HG02678 (cell line): Measurements from ENCODE around the gene KRT33A.

ENCODE experiments used
- ATAC-seq: cut with Tn5 transposase; IDR thresholded peaks from one replicate; pipeline ENCODE4 v1.9.1; 2021; ENCODE audit warnings: mild to moderate bottlenecking, moderate library complexity; ENCODE audit not compliant: unreplicated experiment

KRT33A gene

DNA sequence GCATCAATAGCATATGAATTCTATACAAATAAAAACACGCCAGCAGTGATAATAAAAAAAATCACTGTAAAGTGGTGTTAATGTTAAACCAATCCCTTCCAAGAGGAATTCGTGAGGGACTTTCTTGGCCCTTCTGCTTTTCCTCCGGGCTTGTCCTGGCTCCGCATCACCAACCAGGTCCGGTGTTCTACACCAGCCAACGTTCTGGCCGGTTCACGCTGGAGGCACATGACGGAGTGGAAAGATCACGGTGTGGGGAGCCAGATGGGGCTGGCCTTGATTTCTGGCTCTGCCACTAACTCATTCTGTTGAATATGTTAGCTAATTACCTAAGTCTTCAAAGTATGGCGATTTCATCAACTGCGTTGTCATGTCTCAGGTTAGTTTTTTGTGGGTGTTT is 46.5 kb downstream of the KRT33A start:
- no peak for ATAC-seq

- no peak for ATAC-seq
These were observed 47.6 kb downstream of the KRT33A start for GRCh38 chr17:41302981-41303380.

GRCh38 chr17:41301916-41302901 is 48.4 kb downstream of the KRT33A start, which contains the start of gene KRTAP29-1:
TSS of gene KRTAP29-1 (minus strand) at chr17:41302851. CDS start at chr17:41302851, 0 bp downstream.
- no peak for ATAC-seq

DNA sequence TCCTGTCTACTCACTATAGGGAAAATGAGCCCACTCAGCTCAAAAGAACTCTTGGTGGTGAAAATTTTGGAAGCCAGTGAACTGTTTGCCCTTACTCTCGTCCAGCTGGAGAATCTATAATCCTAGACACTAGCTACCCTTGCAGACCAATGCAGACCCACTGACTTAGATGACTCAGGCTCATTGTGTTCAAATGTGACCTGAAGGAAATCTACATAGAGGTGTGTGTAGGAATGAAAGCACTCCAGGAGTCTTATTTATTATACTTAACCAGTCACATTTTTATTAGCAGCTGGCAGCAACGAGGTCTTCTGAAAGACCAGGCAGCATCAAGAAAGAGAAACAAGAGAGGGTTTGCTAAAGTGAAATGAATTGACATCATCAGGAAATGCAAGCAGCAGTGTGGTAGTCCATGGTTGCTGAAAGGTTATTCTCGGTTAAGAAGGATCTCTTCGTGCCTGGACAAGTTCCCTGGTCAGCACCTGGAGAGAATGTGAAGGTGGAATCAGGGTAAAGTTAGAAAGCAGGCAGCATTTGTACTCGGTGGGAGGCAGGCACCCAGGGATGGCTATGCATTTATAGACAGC is 49.3 kb downstream of the KRT33A start:
- no peak for ATAC-seq

GRCh38 chr17:41298458-41299135 is 52.0 kb downstream of the KRT33A start:
- ATAC-seq = no peak

- ATAC-seq = no peak
These were observed 53.8 kb downstream of the KRT33A start for GRCh38 chr17:41296846-41297245.
